HEK293T (cell line): ENCODE results near the gene DLG5.

Source experiments
- CTCF ChIA-PET: fragments of 350-600 bp; formaldehyde crosslinking; extraction: SDS; loops from one replicate; lab custom pipeline; 2021; ENCODE audit warnings: antibody characterized with exemption, inconsistent platforms; lab: Yijun Ruan, JAX
- POLR2A ChIA-PET: fragments of 350-600 bp; formaldehyde crosslinking; extraction: SDS; loops from one replicate; lab custom pipeline; 2020; ENCODE audit warnings: antibody characterized with exemption, inconsistent platforms; lab: Yijun Ruan, JAX
- DNase-seq: peaks from one replicate; pipeline ENCODE4 v3.0.0; 2012; ENCODE audit warnings: mixed read lengths; ENCODE audit errors: extremely low spot score
- ARNT ChIP-seq: fragments of 450-650 bp; IDR thresholded peaks from 2 replicates; pipeline ENCODE4 v1.6.1; 2017; ENCODE audit warnings: mild to moderate bottlenecking
- BHLHE40 ChIP-seq: fragments of 450-650 bp; IDR thresholded peaks from 2 replicates; pipeline ENCODE4 v1.6.1; 2016; ENCODE audit warnings: mild to moderate bottlenecking, moderate library complexity, borderline replicate concordance
- CTBP1 ChIP-seq: fragments of 450-650 bp; IDR thresholded peaks from 2 replicates; pipeline ENCODE4 v1.6.1; 2016; ENCODE audit warnings: borderline replicate concordance
- ELF4 ChIP-seq: fragments of 450-650 bp; IDR thresholded peaks from 2 replicates; pipeline ENCODE4 v1.6.1; 2017; ENCODE audit warnings: antibody characterized with exemption
- FOXA1 ChIP-seq: fragments of 450-650 bp; IDR thresholded peaks from 2 replicates; pipeline ENCODE4 v1.6.1; 2016; ENCODE audit warnings: mild to moderate bottlenecking
- FOXK2 ChIP-seq: fragments of 450-650 bp; IDR thresholded peaks from 2 replicates; pipeline ENCODE4 v1.6.1; 2016; ENCODE audit warnings: mild to moderate bottlenecking
- FOXM1 ChIP-seq: fragments of 450-650 bp; IDR thresholded peaks from 2 replicates; pipeline ENCODE4 v1.6.1; 2017; ENCODE audit warnings: mild to moderate bottlenecking, borderline replicate concordance
- HDGF ChIP-seq: fragments of 450-650 bp; IDR thresholded peaks from 2 replicates; pipeline ENCODE4 v1.6.1; 2017; ENCODE audit warnings: antibody characterized with exemption, borderline replicate concordance
- L3MBTL2 ChIP-seq: fragments of 450-650 bp; conservative IDR thresholded peaks from 2 replicates; pipeline ENCODE4 v1.6.1; 2016; ENCODE audit warnings: mild to moderate bottlenecking
- LEF1 ChIP-seq: fragments of 450-650 bp; IDR thresholded peaks from 2 replicates; pipeline ENCODE4 v1.6.1; 2017; ENCODE audit warnings: mild to moderate bottlenecking, borderline replicate concordance
- NFRKB ChIP-seq: fragments of 450-650 bp; IDR thresholded peaks from 2 replicates; pipeline ENCODE4 v1.6.1; 2016; ENCODE audit warnings: mild to moderate bottlenecking, moderate library complexity
- SP1 ChIP-seq: fragments of 450-650 bp; IDR thresholded peaks from 2 replicates; pipeline ENCODE4 v1.6.1; 2017
- SUZ12 ChIP-seq: fragments of 450-650 bp; IDR thresholded peaks from 2 replicates; pipeline ENCODE4 v1.6.1; 2016; ENCODE audit warnings: mild to moderate bottlenecking
- TARDBP ChIP-seq: fragments of 450-650 bp; IDR thresholded peaks from 2 replicates; pipeline ENCODE4 v1.6.1; 2016
- ZNF384 ChIP-seq: fragments of 450-650 bp; IDR thresholded peaks from 2 replicates; pipeline ENCODE4 v1.6.1; 2016
- TF ChIP-seq, protein P1 (sequence below): fragments of 450-650 bp; IDR thresholded peaks from 2 replicates; pipeline ENCODE4 v1.6.1; 2016

Gene DLG5

GRCh38 chr10:77875730-77876129 lies 50.8 kb downstream of the DLG5 start:
- CTCF ChIA-PET = no interaction called here
- POLR2A ChIA-PET = no interaction called here

DNA sequence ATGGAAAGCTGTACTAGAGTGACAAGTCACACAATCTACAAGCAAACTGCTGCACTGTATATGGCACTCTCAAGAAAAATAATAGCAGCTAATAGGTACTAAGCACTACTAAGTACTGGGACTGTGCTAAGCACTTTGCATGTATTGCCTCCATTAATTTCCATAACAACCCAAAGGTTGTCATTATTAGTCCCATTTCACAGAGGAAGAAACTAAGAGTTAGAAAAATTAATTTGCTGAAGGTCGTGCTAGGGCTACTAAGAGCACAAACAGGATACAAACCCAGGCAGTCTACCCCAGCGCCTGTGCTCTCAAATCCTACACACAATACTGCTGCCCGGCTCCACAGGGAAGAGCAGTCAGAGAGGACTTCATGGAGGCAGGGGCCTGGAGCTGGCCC lies 51.7 kb downstream of the DLG5 start:
- ChIA-PET CTCF (no interaction called here), POLR2A (no interaction called here)
- DNase-seq = no peak
- TF ChIP-seq CTBP1 = no peak
- TF ChIP-seq ELF4 = no peak
- no peak for TF ChIP-seq ARNT
- TF ChIP-seq LEF1 = no peak
- TF ChIP-seq TARDBP = no peak
- no peak for TF ChIP-seq FOXK2
- TF ChIP-seq, protein P1, sequence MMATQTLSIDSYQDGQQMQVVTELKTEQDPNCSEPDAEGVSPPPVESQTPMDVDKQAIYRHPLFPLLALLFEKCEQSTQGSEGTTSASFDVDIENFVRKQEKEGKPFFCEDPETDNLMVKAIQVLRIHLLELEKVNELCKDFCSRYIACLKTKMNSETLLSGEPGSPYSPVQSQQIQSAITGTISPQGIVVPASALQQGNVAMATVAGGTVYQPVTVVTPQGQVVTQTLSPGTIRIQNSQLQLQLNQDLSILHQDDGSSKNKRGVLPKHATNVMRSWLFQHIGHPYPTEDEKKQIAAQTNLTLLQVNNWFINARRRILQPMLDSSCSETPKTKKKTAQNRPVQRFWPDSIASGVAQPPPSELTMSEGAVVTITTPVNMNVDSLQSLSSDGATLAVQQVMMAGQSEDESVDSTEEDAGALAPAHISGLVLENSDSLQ = no peak
- no peak for TF ChIP-seq SP1
- no peak for TF ChIP-seq FOXA1

More at GRCh38 chr10:77875730-77876129, 50.8 kb downstream of the DLG5 start:
- no peak for DNase-seq
- TF ChIP-seq SP1 (no peak), FOXK2 (no peak), FOXM1 (no peak), SUZ12 (no peak), ELF4 (no peak), CTBP1 (no peak), ARNT (no peak), NFRKB (no peak)
- TF ChIP-seq, protein P1 = no peak

- DNase-seq = no peak
- TF ChIP-seq HDGF = no peak
- TF ChIP-seq FOXK2 = no peak
- TF ChIP-seq BHLHE40 = no peak
- TF ChIP-seq LEF1 = no peak
- TF ChIP-seq ARNT = no peak
- TF ChIP-seq, protein P1 = no peak
- TF ChIP-seq SUZ12 = no peak
- TF ChIP-seq ZNF384 = no peak
- TF ChIP-seq NFRKB = no peak
- TF ChIP-seq SP1 = no peak
- TF ChIP-seq FOXA1 = no peak
- no peak for TF ChIP-seq TARDBP
- no peak for TF ChIP-seq FOXM1
- TF ChIP-seq ELF4 = no peak
- CTCF ChIA-PET = no interaction called here
- POLR2A ChIA-PET = no interaction called here
Observed at GRCh38 chr10:77873536-77874380, 52.8 kb downstream of the DLG5 start.

DNA sequence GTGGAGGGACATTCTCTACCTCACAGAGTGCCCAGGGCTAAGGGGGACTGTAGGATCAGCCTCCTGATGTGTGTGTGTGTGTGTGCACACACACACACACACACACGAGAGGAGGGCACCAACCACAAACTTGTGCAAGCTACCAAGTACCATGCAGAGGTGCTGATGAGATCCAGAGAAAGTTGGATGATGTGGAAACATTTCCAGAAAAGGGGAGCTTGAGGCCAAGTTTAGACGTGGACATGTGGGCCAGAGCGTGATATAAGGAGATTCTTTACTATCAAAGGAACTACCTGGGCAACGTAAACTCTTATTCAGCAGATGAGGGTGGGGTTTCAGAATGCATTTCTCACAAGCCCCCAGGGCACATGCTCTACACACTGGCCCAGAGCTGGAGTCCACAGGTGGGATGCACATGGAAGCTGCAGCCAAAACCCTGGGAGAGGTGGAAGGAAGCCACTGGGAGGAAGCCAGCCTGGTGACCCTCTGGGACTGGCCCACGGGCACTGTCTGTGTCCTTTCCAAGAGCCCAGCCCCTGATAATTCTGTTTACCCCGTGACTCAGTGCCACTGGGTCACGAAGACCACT lies 53.5 kb downstream of the DLG5 start:
- ChIA-PET CTCF (no interaction called here), POLR2A (no interaction called here)
- no peak for DNase-seq
- TF ChIP-seq ZNF384 (no peak), L3MBTL2 (no peak), ARNT (no peak), SUZ12 (no peak), NFRKB (no peak), TARDBP (no peak), CTBP1 (no peak), BHLHE40 (no peak), FOXK2 (no peak), SP1 (no peak), HDGF (no peak), FOXM1 (no peak), FOXA1 (no peak), ELF4 (no peak), LEF1 (no peak)
- TF ChIP-seq, protein P1 = no peak

- CTCF ChIA-PET = no interaction called here
- DNase-seq = no peak
- no peak for TF ChIP-seq ZNF384
- no peak for TF ChIP-seq FOXK2
- TF ChIP-seq ARNT = no peak
- no peak for TF ChIP-seq SP1
- no peak for TF ChIP-seq SUZ12
- TF ChIP-seq FOXM1 = no peak
- no peak for TF ChIP-seq L3MBTL2
- no peak for TF ChIP-seq NFRKB
- no peak for TF ChIP-seq CTBP1
- no peak for TF ChIP-seq BHLHE40
- TF ChIP-seq, protein P1 = no peak
- POLR2A ChIA-PET = no interaction called here
Observed at GRCh38 chr10:77872151-77872946, 54.2 kb downstream of the DLG5 start.
